Fibroblast of mammary gland (primary cell): ENCODE data around the gene TMEM50B.

Source experiments
- DNase-seq: peaks from one replicate; pipeline ENCODE4 v3.0.0-alpha.2; 2010; ENCODE audit warnings: low read depth
- H3K4me3 ChIP-seq: 2 replicates; pipeline ENCODE4 v1.5.1; 2011; ENCODE audit warnings: low read depth, mild to moderate bottlenecking, low read length, moderate library complexity; ENCODE audit not compliant: control insufficient read depth
- CTCF ChIP-seq: conservative IDR thresholded peaks from 2 replicates; pipeline ENCODE4 v1.5.1; 2011; ENCODE audit warnings: low read depth, low read length, inconsistent platforms; ENCODE audit not compliant: control insufficient read depth, insufficient read depth

Gene TMEM50B

DNA sequence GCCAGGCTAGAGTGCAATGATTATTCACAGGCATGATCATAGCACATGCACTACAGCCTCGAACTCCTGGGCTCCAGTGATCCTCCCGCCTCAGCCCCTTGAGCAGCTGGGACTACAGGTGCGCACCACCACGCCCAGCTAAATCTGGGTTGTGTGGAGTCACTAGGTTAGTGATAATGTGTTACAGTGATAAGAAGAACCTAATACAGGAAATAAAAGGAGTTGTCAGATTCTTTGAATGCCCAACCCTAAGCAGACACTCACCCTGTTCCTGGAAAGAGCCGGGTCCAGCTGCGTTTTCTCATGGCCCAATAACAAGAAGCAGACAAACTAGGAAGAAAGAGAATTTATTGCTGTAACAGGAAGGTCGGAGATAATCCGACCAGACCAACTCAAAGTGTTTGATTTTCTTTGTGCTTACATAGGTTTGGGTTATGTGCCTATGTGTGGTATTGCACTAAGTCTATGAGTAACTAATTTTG lies 67.8 kb downstream of the TMEM50B start:
- no peak for TF ChIP-seq CTCF
- H3K4me3 ChIP-seq: no peak overlapping the region
- no peak for DNase-seq

GRCh38 chr21:33406493-33406892 lies 73.3 kb downstream of the TMEM50B start:
- TF ChIP-seq CTCF: no peak
- no peak overlapping the region for H3K4me3 ChIP-seq
- DNase-seq: no peak

GRCh38 chr21:33403786-33404585 lies 75.8 kb downstream of the TMEM50B start:
- no peak for TF ChIP-seq CTCF
- peak overlapping the region; percentile 79 for H3K4me3 ChIP-seq
- peak; percentile 35 for DNase-seq

DNA sequence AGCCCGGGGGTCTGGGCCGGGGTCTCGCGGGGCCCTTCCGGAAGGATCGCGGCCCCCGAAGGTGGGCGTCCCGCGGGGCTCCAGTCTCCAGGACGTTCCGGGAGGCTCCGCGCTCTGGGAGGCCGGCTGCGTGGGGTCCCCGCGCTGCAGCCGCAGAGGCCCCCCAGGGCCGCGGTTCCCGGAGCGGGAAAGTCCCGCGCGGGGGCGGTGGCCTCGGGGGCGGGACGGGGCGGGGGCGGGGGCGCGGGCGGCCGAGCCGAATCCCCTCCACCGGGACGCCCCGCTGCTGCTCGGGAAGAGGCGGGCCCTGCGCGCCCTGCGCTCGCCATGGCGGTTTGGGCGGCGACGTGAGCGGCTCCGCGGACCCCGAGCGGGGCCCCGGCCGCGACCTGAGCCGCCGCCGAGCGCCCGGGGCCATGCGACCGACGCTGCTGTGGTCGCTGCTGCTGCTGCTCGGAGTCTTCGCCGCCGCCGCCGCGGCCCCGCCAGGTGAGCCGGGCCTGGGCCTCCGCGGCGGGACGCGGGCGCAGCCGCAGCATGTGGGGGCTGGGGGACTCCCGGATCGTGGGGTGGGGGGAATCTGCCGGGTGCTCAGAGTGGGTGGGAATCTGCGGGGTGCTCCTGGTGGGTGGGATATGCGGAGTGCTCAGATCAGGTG lies 76.5 kb downstream of the TMEM50B start, which contains the start of gene IFNGR2:
IFNGR2 (plus strand) TSS at position 286 of the 658 bp plus-strand sequence; CDS start at position 417, 131 bp downstream.
- H3K4me3 ChIP-seq: peak within 1 kb of the TSS; percentile 79
- DNase-seq: no peak
- no peak for TF ChIP-seq CTCF

GRCh38 chr21:33402001-33402979 lies 77.5 kb downstream of the TMEM50B start:
- TF ChIP-seq CTCF: no peak
- DNase-seq: peak; percentile 82
- H3K4me3 ChIP-seq: peak overlapping the region; percentile 37

DNA sequence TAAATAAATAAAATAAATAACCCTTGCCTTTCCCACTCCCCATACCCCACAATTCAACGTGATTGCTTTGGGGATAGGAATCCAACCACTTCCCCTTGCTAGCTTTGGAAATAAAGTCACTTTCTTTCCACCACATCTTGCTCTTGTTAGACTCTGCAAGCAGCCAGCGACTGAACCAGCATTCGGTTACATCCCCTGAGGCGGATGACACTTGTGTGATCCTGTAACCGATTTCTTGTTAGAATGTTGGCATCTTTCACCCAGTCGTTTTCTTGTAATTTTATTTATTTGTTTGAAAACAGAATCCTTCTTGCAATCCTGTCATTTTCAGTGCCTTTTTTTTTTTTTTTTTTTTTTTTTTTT lies 78.2 kb downstream of the TMEM50B start:
- H3K4me3 ChIP-seq: no peak overlapping the region
- no peak for DNase-seq
- TF ChIP-seq CTCF: no peak
